Midbrain (tissue), 1 donor: ENCODE measurements around the gene ANKRD33.

Source experiments
- DNase-seq: peaks from one replicate; lab custom pipeline; 2025; lab: John Stamatoyannopoulos, UW

Gene ANKRD33

GRCh38 chr12:51917746-51918453 is 30.0 kb downstream of the ANKRD33 start:
- no peak for DNase-seq

DNA sequence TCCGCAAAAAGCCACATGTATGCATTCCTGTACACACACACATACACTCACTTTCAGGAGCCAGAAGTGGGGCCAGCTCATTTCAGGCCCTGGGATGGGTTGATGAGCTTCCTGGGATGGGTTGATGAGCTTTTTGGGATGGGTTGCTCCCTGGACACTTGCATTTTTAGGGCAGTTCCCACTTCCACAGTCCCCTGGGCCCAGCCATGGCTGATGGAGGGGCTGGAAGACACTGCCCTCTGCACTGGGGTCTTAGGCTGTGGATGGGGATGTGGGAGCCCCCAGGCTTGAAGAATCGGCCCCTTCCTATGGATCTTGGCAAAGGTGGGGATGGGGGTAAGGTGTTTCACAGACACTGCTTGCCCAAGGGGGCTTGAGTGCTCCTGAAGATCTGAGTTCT is 32.1 kb downstream of the ANKRD33 start:
- DNase-seq: no peak

DNA sequence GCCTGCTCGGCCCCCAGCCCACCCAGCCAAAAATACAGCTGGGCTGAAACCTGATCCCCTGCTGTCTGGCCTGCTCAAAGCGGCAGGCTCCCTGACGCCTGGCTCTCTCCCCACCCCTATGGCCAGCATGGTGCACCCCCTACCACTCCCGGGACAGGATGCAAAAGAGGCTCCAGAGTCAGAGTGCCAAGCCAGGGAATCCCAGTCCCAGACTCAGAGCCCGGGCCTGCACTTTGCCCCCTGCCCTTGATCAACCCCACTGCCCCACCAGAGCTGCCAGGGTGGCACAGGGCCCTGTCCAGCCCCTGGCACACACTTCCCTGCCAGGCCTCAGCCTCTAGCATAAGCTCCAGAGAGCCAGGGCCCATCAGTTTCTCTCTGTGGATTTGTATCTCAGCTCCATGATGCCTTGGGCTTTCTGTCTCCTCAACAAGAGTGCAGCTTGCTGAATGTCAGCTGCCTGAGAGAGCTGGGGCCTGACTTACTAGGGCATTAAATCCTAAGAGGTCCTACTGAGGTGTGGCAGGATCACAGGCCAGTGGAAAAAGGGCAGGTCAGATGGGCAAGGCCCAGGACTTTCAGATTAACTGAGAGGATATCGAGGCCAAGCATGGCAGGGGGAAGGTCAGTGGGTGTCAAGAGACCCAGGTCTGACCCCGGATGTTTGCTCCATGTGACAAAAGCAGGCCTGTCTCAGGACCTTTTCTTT is 33.3 kb downstream of the ANKRD33 start:
- DNase-seq: no peak

DNA sequence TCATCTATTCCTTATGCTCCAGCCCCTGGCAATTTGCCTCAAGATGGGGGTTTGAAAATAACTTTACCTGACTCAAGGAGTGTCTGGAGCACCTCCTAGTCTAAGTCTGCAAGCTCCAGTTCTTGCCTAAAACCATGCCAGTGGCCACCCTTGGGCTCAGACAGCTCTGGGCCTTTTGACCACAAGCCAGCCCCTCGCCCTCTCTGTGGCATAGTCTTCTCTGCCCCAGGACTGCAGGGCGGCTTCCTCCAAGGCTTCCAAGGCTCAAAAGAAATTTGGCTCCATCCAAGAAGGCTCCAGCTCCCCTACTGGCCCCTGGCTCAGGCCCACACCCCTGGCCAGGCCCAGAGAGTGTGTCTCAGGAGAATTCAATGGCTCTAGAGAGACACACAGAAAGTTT is 34.2 kb downstream of the ANKRD33 start:
- no peak for DNase-seq

GRCh38 chr12:51922762-51923505 is 35.0 kb downstream of the ANKRD33 start:
- peak; percentile 5 for DNase-seq

DNA sequence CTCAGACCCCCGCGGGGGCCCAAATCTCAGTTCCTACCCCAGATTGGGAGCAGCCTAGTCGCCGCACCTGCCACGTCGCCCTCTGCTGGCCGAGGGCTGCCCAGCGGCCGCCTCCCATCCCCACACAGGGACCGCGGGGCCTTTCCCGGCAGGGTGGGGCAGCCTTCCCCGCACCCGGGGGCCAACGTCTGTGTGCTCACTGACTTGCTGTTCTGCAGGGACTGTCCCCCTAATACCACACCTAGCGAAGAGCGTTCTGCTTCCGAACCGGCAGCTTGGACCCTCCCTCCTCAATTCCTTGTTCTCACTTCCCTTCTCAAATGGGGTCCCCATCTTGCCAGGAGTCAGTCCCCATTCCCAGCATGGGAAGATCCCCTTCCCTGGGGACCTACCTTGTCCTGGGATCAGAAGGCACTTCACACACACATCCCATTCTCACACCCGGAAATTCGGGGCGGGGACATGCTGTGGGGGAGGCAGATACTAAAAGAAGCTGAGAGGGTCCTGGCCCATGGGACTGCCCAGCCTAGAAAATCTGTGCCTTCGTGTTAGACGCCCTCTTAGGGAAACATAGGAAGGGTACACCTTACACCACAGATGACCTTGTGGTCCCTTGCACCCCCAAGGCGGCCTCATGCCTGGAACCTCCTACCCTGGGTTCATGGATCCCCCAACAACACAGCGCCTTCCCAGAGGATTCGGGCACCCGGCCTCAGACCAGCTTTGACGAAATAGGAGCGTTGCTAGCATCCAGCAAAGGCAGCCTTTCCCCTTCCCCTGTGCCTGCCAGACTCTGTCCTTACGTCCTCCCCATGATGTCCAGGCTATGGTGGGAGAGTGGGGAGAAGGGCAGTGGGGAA is 35.8 kb downstream of the ANKRD33 start:
- DNase-seq: no peak

- DNase-seq: no peak
Observed at GRCh38 chr12:51924551-51925319, 36.8 kb downstream of the ANKRD33 start.

GRCh38 chr12:51925346-51926063 is 37.6 kb downstream of the ANKRD33 start:
- DNase-seq: no peak

GRCh38 chr12:51926064-51926632 is 38.2 kb downstream of the ANKRD33 start:
- no peak for DNase-seq

DNA sequence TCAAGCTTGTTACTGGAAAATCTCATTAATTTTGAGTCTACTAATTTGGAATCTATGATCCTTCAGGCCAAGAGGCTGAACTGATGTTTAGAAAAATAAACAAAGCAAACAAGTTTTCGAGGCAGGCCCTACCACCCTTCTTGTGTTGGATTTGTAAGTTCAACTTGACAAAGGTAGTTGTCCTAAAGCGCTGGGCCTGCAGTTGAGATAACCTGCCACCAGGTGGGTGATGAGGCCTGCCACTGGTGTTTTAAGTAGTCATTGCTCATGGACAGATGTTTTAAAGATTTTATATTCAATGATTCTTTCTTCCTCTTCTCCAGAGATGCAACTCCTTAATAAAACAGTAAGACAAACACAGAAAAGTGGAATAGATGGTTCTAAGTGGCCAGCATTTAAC is 38.8 kb downstream of the ANKRD33 start:
- no peak for DNase-seq

GRCh38 chr12:51932218-51933076 is 44.5 kb downstream of the ANKRD33 start:
- no peak for DNase-seq

DNA sequence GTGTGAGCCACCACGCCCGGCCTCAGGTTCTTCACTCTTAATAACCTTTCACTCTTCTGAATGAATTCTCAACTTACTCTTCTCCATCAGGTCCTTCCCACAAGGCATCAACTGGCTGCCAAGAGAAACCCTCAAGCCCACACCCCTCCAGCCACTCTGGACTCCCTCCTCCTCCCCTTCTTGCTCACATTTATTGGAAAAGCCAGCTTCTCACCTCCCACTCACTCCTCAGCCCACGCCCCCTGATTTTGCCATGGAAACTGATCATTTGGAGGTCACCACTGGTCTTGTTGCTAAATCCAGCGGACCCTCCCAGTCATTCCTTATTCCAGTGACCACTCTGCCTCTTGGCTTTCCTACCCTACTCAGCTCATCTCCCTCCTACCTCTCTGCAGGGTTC is 46.2 kb downstream of the ANKRD33 start:
- DNase-seq: no peak

- DNase-seq: no peak
Observed at GRCh38 chr12:51937926-51938325, 50.0 kb downstream of the ANKRD33 start.

- DNase-seq: no peak
Observed at GRCh38 chr12:51938726-51939125, 50.8 kb downstream of the ANKRD33 start.

DNA sequence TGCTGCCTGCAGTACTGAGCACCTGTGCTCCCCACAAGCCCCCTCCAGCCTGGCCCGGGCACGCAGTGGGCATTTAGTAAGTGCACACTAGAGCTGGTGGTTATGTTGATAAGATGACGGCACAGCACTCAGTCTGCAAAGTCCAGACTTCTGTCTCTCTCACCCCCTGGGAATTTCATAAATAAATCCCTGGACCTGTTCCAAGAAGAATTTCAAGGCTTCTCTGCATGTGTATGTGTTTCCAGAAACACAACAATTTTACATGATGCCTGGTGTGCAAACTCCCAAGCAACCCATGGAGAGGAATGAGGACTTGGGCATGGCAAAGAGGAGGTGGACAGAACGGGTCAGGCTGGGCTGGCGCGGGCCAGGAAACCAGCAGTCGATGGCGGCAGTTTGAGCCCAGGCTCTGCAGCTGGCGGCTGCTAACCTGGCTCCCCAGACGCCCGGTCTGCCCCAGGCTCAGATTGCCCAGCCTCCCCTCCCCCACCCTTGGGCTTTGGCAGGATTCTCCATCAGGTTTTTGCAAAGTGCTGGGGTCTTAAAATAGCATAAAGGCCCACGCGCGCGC is 53.2 kb downstream of the ANKRD33 start:
- DNase-seq: no peak
